Vagina (tissue), 2 donors: Measurements from ENCODE around the gene LDLRAD4. TPM values are rescaled to one million over a fixed set of nuclear protein-coding genes. Genes with fewer than 3 reads are reported as not detected.

Experiments
- DNase-seq, 2 donors: peaks; one replicate each; pipeline ENCODE4 v3.0.0-alpha.2; 2017; ENCODE audit errors: extremely low spot score in 2 of 2
- H3K27ac ChIP-seq: fragments of 200-600 bp; sonication (generic); one replicate; pipeline ENCODE4 v1.5.1; 2019
- H3K27me3 ChIP-seq: fragments of 200-600 bp; sonication (generic); one replicate; pipeline ENCODE4 v1.5.1; 2019
- H3K36me3 ChIP-seq, 2 donors: fragments of 200-600 bp; sonication (generic); one replicate each; pipeline ENCODE4 v1.5.1; 2017 to 2019
- H3K4me1 ChIP-seq: fragments of 200-600 bp; sonication (generic); one replicate; pipeline ENCODE4 v1.5.1; 2019
- H3K4me3 ChIP-seq, 2 donors: fragments of 200-600 bp; sonication (generic); 1 replicate in 1 of 2; 2 replicates in 1 of 2; pipeline ENCODE4 v1.5.1; 2016 to 2019
- H3K9me3 ChIP-seq: fragments of 200-600 bp; sonication (generic); one replicate; pipeline ENCODE4 v1.5.1; 2019
- POLR2A ChIP-seq, 2 donors: fragments of 450-650 bp; IDR thresholded peaks; one replicate each; pipeline ENCODE4 v1.6.1; 2017; ENCODE audit warnings: antibody characterized with exemption in 2 of 2, mild to moderate bottlenecking in 2 of 2, moderate library complexity in 2 of 2
- POLR2AphosphoS5 ChIP-seq, 2 donors: sonication (generic); formaldehyde crosslinking; IDR thresholded peaks; one replicate each; pipeline ENCODE4 v1.9.0; 2017; ENCODE audit warnings: antibody characterized with exemption in 2 of 2, mild to moderate bottlenecking in 2 of 2, low read depth in 1 of 2; ENCODE audit not compliant: insufficient read depth in 1 of 2
- intact Hi-C: fragments of 100-400 bp; cut with DNase I; formaldehyde crosslinking; loops from one replicate; pipeline ENCODE4 v1.15.1; 2023
- total RNA-seq: library from RNA; depleted of rRNA; stranded (reverse); fragments of >200 nt; gene quantifications from one replicate; pipeline ENCODE4 v1.2.3, GENCODE V29; 2016
- TF ChIP-seq, protein P1 (sequence below), 3 experiments: fragments of 450-650 bp in 2 of 3; fragments of 200-600 bp in 1 of 3; sonication (generic) in 1 of 3; IDR thresholded peaks; one replicate each; pipeline ENCODE4 v1.5.1; 2017 to 2019; ENCODE audit warnings: antibody characterized with exemption in 3 of 3, mild to moderate bottlenecking in 2 of 3, moderate library complexity in 2 of 3

LDLRAD4 gene
- total RNA-seq, 1 donor from 2014 or later = 24.3 TPM

DNA sequence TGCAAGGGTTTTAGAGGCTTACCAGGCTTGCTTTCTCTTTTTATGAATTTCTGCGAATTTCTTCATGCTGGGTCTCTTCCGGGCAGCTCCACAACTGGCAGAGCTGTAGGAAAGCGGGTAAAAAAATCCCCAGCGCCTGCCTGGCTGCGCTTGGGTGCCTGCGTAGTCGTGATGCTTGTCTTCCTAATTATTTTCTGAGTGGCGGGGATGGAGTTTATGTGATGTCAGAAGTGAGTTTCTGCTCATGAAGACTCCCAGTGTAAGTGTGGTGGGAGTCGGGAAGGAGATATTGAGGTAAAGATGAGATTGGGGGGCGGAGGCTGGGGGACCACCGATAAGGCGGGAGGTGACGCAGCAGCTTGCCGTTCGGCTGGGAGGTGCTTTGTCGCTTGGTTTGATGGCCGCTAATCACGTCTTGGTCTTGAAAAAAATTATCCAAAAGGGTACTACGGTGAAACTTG is 229.8 kb downstream of the LDLRAD4 start:
- no peak for TF ChIP-seq POLR2A (IDR thresholded peaks at IDR 0.05)
- TF ChIP-seq, protein P1, sequence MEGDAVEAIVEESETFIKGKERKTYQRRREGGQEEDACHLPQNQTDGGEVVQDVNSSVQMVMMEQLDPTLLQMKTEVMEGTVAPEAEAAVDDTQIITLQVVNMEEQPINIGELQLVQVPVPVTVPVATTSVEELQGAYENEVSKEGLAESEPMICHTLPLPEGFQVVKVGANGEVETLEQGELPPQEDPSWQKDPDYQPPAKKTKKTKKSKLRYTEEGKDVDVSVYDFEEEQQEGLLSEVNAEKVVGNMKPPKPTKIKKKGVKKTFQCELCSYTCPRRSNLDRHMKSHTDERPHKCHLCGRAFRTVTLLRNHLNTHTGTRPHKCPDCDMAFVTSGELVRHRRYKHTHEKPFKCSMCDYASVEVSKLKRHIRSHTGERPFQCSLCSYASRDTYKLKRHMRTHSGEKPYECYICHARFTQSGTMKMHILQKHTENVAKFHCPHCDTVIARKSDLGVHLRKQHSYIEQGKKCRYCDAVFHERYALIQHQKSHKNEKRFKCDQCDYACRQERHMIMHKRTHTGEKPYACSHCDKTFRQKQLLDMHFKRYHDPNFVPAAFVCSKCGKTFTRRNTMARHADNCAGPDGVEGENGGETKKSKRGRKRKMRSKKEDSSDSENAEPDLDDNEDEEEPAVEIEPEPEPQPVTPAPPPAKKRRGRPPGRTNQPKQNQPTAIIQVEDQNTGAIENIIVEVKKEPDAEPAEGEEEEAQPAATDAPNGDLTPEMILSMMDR (IDR thresholded peaks at IDR 0.05) = no peak
- TF ChIP-seq POLR2AphosphoS5 (IDR thresholded peaks at IDR 0.05; ENCODE audit: insufficient read depth in 1 of 2, low read depth in 1 of 2) = no peak
- H3K27ac ChIP-seq = no peak overlapping the region
- no peak for DNase-seq
- no peak overlapping the region for H3K4me3 ChIP-seq
- no peaks in the 10 kb centered on the region for H3K36me3 ChIP-seq
- peaks cover 34% of the 10 kb centered on the region for H3K4me1 ChIP-seq
- H3K27me3 ChIP-seq = no peaks in the 10 kb centered on the region
- no peaks in the 10 kb centered on the region for H3K9me3 ChIP-seq
- intact Hi-C loops = no loop called here

DNA sequence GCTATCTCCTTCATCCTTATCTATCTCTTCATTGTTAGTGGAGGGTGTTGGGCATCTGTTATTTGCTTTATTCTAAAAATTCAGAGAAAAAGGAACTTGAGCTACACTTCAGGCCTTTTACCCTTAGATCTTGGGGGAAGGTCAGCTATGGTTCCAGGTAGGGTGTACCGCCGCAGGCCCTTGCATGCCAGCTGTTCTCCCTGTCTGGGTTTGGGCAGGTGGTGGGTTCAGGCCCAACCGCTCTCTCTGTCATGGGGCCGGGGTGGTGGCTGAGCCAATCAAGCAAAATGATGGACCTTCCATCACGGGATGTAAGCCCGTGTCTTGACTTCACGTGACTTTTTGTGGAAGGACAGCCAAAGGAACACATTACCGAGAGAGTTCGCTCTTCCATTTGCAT is 231.1 kb downstream of the LDLRAD4 start:
- Histone ChIP-seq H3K27ac (no peak overlapping the region), H3K4me3 (no peak overlapping the region), H3K27me3 (no peaks in the 10 kb centered on the region), H3K9me3 (no peaks in the 10 kb centered on the region), H3K4me1 (peaks cover 34% of the 10 kb centered on the region), H3K36me3 (no peaks in the 10 kb centered on the region)
- intact Hi-C loops = no loop called here
- DNase-seq = no peak
- TF ChIP-seq, protein P1 (IDR thresholded peaks at IDR 0.05) = no peak
- TF ChIP-seq POLR2A (IDR thresholded peaks at IDR 0.05) (no peak), POLR2AphosphoS5 (IDR thresholded peaks at IDR 0.05; ENCODE audit: insufficient read depth in 1 of 2, low read depth in 1 of 2) (no peak)

GRCh38 chr18:13450289-13451212 is 232.0 kb downstream of the LDLRAD4 start:
- intact Hi-C loops = no loop called here
- Histone ChIP-seq H3K27ac (no peak overlapping the region), H3K4me1 (peaks cover 37% of the 10 kb centered on the region), H3K27me3 (no peaks in the 10 kb centered on the region), H3K9me3 (no peaks in the 10 kb centered on the region), H3K36me3 (no peaks in the 10 kb centered on the region), H3K4me3 (no peak overlapping the region)
- TF ChIP-seq POLR2A (IDR thresholded peaks at IDR 0.05) (no peak), POLR2AphosphoS5 (IDR thresholded peaks at IDR 0.05; ENCODE audit: insufficient read depth in 1 of 2, low read depth in 1 of 2) (no peak)
- TF ChIP-seq, protein P1 (IDR thresholded peaks at IDR 0.05) = no peak
- DNase-seq = no peak

DNA sequence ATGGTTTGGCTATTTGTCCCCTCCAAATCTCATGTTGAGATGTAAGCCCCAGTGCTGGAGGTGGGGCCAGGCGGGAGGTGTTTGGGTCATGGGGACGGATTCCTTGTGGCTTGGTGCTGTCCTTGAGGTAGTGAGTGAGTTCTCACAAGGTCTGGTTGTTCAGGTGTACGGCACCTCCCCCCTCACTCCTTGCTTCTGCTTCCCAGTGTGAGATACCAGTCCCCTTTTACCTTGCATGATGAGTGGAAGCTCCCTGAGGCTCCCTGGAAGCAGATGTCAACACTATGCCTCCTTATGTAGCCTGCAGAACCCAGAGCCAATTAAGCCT is 232.6 kb downstream of the LDLRAD4 start:
- Histone ChIP-seq H3K4me3 (no peak overlapping the region), H3K9me3 (no peaks in the 10 kb centered on the region), H3K4me1 (peaks cover 42% of the 10 kb centered on the region), H3K27me3 (no peaks in the 10 kb centered on the region), H3K36me3 (no peaks in the 10 kb centered on the region), H3K27ac (peak overlapping the region; percentile 15)
- intact Hi-C loops = no loop called here
- no peak for TF ChIP-seq POLR2A (IDR thresholded peaks at IDR 0.05)
- no peak for TF ChIP-seq POLR2AphosphoS5 (IDR thresholded peaks at IDR 0.05; ENCODE audit: insufficient read depth in 1 of 2, low read depth in 1 of 2)
- TF ChIP-seq, protein P1 (IDR thresholded peaks at IDR 0.05) = no peak
- DNase-seq = no peak
